Measurements from ENCODE around the gene LIN9. TPM values are rescaled to one million over a fixed set of nuclear protein-coding genes. Genes with fewer than 3 reads are reported as not detected.

Gene LIN9
- total and polyA plus RNA-seq, 2 of the 8 experiments (the other 6 are each of a cell fraction or from before 2014, with no cell fraction given), result 5.6 to 12.6 TPM

DNA sequence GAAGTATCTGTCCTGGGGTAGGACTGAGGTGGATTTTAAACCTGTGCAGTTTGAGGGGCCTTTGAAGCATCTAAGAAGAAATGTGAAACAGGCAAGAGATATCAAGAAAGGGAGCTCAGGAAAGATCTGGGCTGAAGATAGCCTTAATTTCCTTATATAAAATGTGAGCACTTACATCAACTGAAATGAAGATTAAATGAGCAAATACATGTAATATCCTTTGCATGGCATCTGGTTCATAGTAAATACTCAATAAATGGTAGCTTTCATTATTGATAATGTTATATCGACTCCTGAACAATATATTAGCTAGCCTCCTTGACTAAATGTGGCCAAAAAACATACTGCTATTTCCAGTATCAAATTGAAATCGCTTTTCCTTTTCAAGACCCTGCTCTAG lies 2.5 kb downstream of the LIN9 start:
- H3K4me2 ChIP-seq (ENCODE audit: insufficient read depth in 1 of 2, low read depth in 2 of 2, low read length in 2 of 2), result no peak overlapping the region
- no peak overlapping the region for H3K9ac ChIP-seq (replicated peaks in 1 of 4; ENCODE audit: extremely low read depth in 1 of 4, low read depth in 3 of 4, low read length in 3 of 4)
- H3K4me1 ChIP-seq (replicated peaks in 1 of 4; ENCODE audit: control insufficient read depth in 3 of 4, insufficient read depth in 4 of 4, low read length in 3 of 4), result peaks cover 0 to 12% (median 11%) of the 10 kb centered on the region in 4 experiments; a peak in 6 of 7 replicates
- H3K79me2 ChIP-seq (ENCODE audit: control insufficient read depth in 1 of 2, insufficient read depth in 2 of 2, low read length in 2 of 2), result peaks cover 0 to 71% of the 10 kb centered on the region in 2 experiments
- no peak overlapping the region for H2AK5ac ChIP-seq (ENCODE audit: low read depth, low read length)
- no peak overlapping the region for H4K8ac ChIP-seq (ENCODE audit: extremely low read depth, insufficient read depth, low read length)
- no peak overlapping the region for H3K18ac ChIP-seq (ENCODE audit: extremely low read depth, low read length)
- no peaks in the 10 kb centered on the region for H3K36me3 ChIP-seq (ENCODE audit: control insufficient read depth in 2 of 4, insufficient read depth in 4 of 4, low read length in 3 of 4)
- WGBS, 2 experiments (ENCODE audit: extremely low coverage in 1 of 2, insufficient coverage in 1 of 2, insufficient read length in 1 of 2, insufficient replicate concordance in 2 of 2, low coverage in 1 of 2, low lambda C conversion rate in 2 of 2, missing lambda C conversion rate in 1 of 2), result 86% methylated on average over 2 of the region's 2 CpGs; no CpG with 5 or more reads in 1 of the 2 experiments
- no peak for FAIRE-seq
- no peak overlapping the region for H4K91ac ChIP-seq (replicated peaks; ENCODE audit: insufficient read length, low read length)
- peaks cover 7% of the 10 kb centered on the region; the same call in 1 of the 2 replicates for H3K23me2 ChIP-seq (ENCODE audit: low read depth, low read length)
- CTCF ChIA-PET (ENCODE audit: partially characterized antibody), result interaction anchor here (0.6 to 2.3 kb wide), 4 partner anchors 43 to 106 kb away, joined by 3 to 7 read pairs (median 4); no protein-coding TSS in a partner anchor
- DNase-seq (ENCODE audit: low read depth in 1 of 2, low spot score in 2 of 2), result no peak
- peaks cover 0 to 12% (median 9%) of the 10 kb centered on the region in 4 experiments; a peak in 5 of 7 replicates for H3K27me3 ChIP-seq (replicated peaks in 1 of 4; ENCODE audit: control insufficient read depth in 3 of 4, extremely low read depth in 1 of 4, insufficient read depth in 3 of 4, low read length in 3 of 4)
- H3K4ac ChIP-seq (replicated peaks; ENCODE audit: insufficient read length, low read depth, low read length), result no peak overlapping the region
- no peak overlapping the region for H3K56ac ChIP-seq (replicated peaks; ENCODE audit: insufficient read length, low read depth, low read length)
- no peak overlapping the region for H2BK15ac ChIP-seq (ENCODE audit: low read length)
- H2BK5ac ChIP-seq (ENCODE audit: low read depth, low read length), result no peak overlapping the region
- H3K27ac ChIP-seq (ENCODE audit: low read depth, low read length), result no peak overlapping the region
- no peak overlapping the region for H4K5ac ChIP-seq (ENCODE audit: insufficient read length, low read depth, low read length)
- H2BK120ac ChIP-seq (replicated peaks; ENCODE audit: low read depth, low read length), result no peak overlapping the region
- no peak overlapping the region for H2BK12ac ChIP-seq (ENCODE audit: low read depth, low read length)
- TF ChIP-seq ASH2L (IDR thresholded peaks at IDR 0.05; ENCODE audit: low read length), result no peak
- no peak for TF ChIP-seq SP1 (IDR thresholded peaks at IDR 0.05; ENCODE audit: low read depth, low read length)
- TF ChIP-seq EGR1 (IDR thresholded peaks at IDR 0.05; ENCODE audit: borderline replicate concordance, low read depth, low read length), result no peak
- TF ChIP-seq RBBP5 (IDR thresholded peaks at IDR 0.05; ENCODE audit: borderline replicate concordance, low read depth, low read length), result no peak
- TF ChIP-seq NRF1 (IDR thresholded peaks at IDR 0.05; ENCODE audit: low read depth, low read length), result no peak
- POLR2A ChIA-PET (ENCODE audit: partially characterized antibody), result interaction anchor here (0.9 to 1.7 kb wide), 5 partner anchors 17 to 196 kb away, joined by 3 to 5 read pairs (median 3); partner anchors contain the start of gene PARP1
- H3K14ac ChIP-seq (ENCODE audit: insufficient read length), result no peak overlapping the region
- H3K9me3 ChIP-seq (ENCODE audit: insufficient read depth in 2 of 2, low read depth in 1 of 2, low read length in 1 of 2), result no peaks in the 10 kb centered on the region
- H4K20me1 ChIP-seq (replicated peaks in 1 of 2; ENCODE audit: control insufficient read depth in 1 of 2, insufficient read depth in 2 of 2, low read length in 2 of 2), result peaks cover 3 to 5% of the 10 kb centered on the region in 2 experiments
- H3K79me1 ChIP-seq (ENCODE audit: low read depth, low read length), result peaks cover 7% of the 10 kb centered on the region
- no peak overlapping the region for H2AFZ ChIP-seq (ENCODE audit: low read length)
- no peak overlapping the region for H3K23ac ChIP-seq (ENCODE audit: insufficient read length)
- no peak overlapping the region for H3K4me3 ChIP-seq (ENCODE audit: extremely low read depth in 1 of 4, insufficient read depth in 2 of 4, low read depth in 3 of 4, low read length in 4 of 4)
- no peak overlapping the region for H2BK20ac ChIP-seq (ENCODE audit: low read length)

All from H1 (cell line).